ENCODE data around the gene BEGAIN. TPM values are rescaled to one million over a fixed set of nuclear protein-coding genes. Genes with fewer than 3 reads are reported as not detected.

BEGAIN gene
- total and polyA plus RNA-seq, 2 donors (not counting 3 experiments of a cell fraction or from before 2014, with no cell fraction given) = 0.49 TPM; not detected in 1

- Histone ChIP-seq H2AFZ (ENCODE audit: low read depth, low read length) (no peak overlapping the region), H3K36me3 (ENCODE audit: control insufficient read depth in 2 of 2, extremely low read depth in 1 of 2, insufficient read depth in 2 of 2, low read length in 2 of 2) (peaks cover 0 to 2% of the 10 kb centered on the region in 2 experiments), H3K27me3 (ENCODE audit: control insufficient read depth in 2 of 2, insufficient read depth in 2 of 2, low read length in 2 of 2) (no peaks in the 10 kb centered on the region), H3K9ac (replicated peaks; ENCODE audit: extremely low read depth, insufficient read depth, low read length) (no peak overlapping the region), H3K4me3 (replicated peaks in 1 of 3; ENCODE audit: insufficient read depth in 1 of 3, low read depth in 1 of 3, low read length in 3 of 3) (no peak overlapping the region), H3K79me2 (ENCODE audit: control insufficient read depth, insufficient read depth, low read length) (no peaks in the 10 kb centered on the region), H3K9me1 (replicated peaks; ENCODE audit: control insufficient read depth, extremely low read depth, insufficient read depth, low read length) (no peaks in the 10 kb centered on the region), H3K9me3 (replicated peaks; ENCODE audit: control insufficient read depth, insufficient read depth, low read length) (no peaks in the 10 kb centered on the region), H3K27ac (ENCODE audit: insufficient read depth, low read depth, low read length) (no peak overlapping the region), H3K4me2 (ENCODE audit: insufficient read depth, low read length) (no peak overlapping the region), H3K4me1 (ENCODE audit: control insufficient read depth, extremely low read depth, insufficient read depth, low read length) (no peaks in the 10 kb centered on the region), H4K20me1 (replicated peaks; ENCODE audit: control insufficient read depth, extremely low read depth, insufficient read depth, low read length) (no peaks in the 10 kb centered on the region)
- intact Hi-C loops (cut with micrococcal nuclease) = loop anchor here (1.0 to 2.0 kb wide), 3 partner anchors 120 to 141 kb away; no protein-coding TSS in a partner anchor
- dilution Hi-C loops (cut with MboI; ENCODE audit: extremely low pct_ligation_motif_present, low sequenced_read_pairs) = no loop called here
- DNase-seq (ENCODE audit: low read depth, low spot score) (no peak), FAIRE-seq (no peak)
- POLR2A ChIA-PET = no interaction called here
- TF ChIP-seq FOS (IDR thresholded peaks at IDR 0.05; ENCODE audit: borderline replicate concordance, insufficient read depth, low read length) = no peak
- TF ChIP-seq MYC (IDR thresholded peaks at IDR 0.05; ENCODE audit: low read depth, low read length) = no peak
- TF ChIP-seq GATA2 (IDR thresholded peaks at IDR 0.05; ENCODE audit: insufficient read depth, insufficient read length, low read depth, low read length) = no peak
- no peak for TF ChIP-seq EZH2 (IDR thresholded peaks at IDR 0.05; ENCODE audit: borderline replicate concordance, low read depth, low read length, severe bottlenecking)
- no peak for TF ChIP-seq POLR2AphosphoS5 (IDR thresholded peaks at IDR 0.05; ENCODE audit: insufficient read depth, low read depth, low read length)
- TF ChIP-seq JUN (IDR thresholded peaks at IDR 0.05; ENCODE audit: borderline replicate concordance, insufficient read depth, insufficient read length, low read depth) = no peak
- TF ChIP-seq MAX (IDR thresholded peaks at IDR 0.05; ENCODE audit: insufficient read depth, insufficient read length) = no peak
- no peak for TF ChIP-seq CTCF (IDR thresholded peaks at IDR 0.05; ENCODE audit: extremely low read depth in 1 of 2, insufficient read depth in 1 of 2, low read depth in 1 of 2, low read length in 2 of 2)
- BruUV-seq (replicated peaks) = no TSS peak
- CTCF ChIA-PET = interaction anchor here (0.8 to 3.6 kb wide), 11 partner anchors 8 to 710 kb away, joined by 3 to 40 read pairs (median 5); no protein-coding TSS in a partner anchor
Observed at GRCh38 chr14:100525615-100526014, 61.6 kb downstream of the BEGAIN start.
